GM12891 (cell line): Measurements from ENCODE around the gene BMPR2.

ENCODE experiments used
- POLR2A ChIP-seq: IDR thresholded peaks from 2 replicates; pipeline ENCODE4 v1.6.1; 2011; ENCODE audit warnings: low read depth, low read length, control low read depth
- POLR2AphosphoS5 ChIP-seq: IDR thresholded peaks from 2 replicates; pipeline ENCODE4 v1.6.1; 2011; ENCODE audit warnings: low read depth, low read length, control low read depth

DNA sequence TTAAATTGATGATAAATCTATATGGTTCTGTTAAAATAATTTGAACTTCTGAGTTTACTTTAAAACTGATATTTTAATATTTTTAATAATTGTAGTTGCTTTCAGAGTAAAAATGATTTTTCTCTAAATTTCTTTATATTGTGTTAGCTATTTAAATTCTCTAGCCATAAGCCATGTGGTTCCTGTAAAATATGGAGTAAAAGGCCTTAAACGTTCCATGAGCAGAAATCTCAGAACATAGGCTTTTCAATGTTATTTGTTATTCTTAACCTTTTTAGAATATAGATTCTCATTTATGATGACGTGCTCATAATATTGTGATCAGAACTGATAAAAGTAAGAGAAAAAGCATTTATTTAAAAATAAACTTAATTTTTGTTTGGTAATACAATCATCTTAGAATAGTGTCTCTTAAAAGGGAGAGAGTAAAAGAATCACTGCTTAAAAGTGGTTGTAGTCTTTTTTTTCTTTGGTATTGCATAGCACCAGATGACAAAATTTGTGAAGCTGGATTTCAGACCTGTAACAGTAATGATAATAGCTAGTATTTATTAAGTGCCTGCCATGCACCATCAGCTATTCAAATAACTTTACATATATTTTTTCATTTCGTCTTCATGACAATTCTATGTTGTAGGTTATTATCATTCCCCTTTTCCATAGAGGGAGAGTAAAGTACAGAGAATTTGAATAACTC, 2.7 kb downstream of the BMPR2 start:
- no peak for TF ChIP-seq POLR2AphosphoS5
- no peak for TF ChIP-seq POLR2A
